Stimulated activated CD8-positive, alpha-beta memory T cell treated with anti-CD3 and anti-CD28 coated beads, Interleukin-7, amount 100 ng/mL, for 24 hours (primary cell): Measurements from ENCODE around the gene MDFI.
"Not testable (repeated sequence)": the region's sequence is repeated elsewhere in the genome, so short reads cannot be mapped to it uniquely, and the experiment has no call there.

Experiments
- DNase-seq: peaks from one replicate; pipeline ENCODE4 v3.0.0-alpha.2; 2020; ENCODE audit warnings: low read depth

MDFI gene

DNA sequence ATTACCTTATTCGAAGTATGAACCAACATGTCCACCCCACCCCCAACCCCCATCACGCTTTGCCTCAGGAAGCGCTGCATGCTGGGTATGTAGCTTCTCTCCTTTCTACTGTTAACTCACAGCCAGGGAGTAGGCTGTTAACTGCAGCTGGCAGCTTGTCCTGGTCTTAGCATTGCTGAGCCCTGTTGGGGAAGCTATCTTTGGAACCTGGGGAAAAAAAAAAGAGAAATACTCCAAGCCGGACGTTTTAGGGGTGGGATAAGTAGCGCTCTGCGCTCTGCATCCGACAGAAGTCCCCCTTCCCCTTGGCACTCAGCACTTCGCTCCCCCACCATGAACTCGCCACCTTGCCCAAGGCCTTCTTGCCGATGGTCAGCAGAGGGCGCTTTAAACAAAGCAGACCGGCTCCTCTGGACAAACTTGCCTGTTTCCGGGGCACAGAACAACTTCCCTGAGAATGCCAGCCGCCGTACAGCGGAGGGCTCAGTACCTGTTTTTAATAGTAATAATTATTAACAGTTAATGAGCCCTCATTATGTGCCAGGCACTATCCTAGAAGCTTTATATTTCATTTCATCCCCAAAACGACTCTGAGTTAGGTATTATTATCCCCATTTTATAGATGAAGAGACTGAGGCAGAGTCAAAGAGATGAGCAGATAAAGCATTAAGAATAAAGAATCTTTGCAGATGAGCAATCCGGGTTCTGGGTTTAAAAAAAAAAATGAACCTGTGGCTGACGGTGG is 35.2 kb upstream of the MDFI start:
- DNase-seq = peak; percentile 32

DNA sequence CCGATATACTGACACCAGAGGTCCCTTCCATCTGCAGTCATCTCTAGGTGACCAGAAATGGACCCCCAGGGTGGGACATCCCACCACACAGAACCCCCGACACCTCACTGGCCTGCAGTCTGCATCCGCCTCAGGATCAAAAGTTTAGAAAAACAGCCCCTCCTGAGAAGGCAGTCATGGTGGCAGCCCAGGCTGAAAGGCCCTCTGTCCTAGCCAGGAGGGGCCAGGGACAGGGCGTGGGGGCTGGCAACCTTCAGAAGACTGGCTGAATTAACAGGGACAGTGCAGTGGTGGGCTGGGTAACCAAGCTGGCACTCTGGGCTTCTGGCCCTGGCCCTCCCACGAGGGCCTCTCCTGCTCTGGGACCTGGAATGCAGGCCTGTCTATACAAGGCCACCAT is 34.3 kb upstream of the MDFI start:
- no peak for DNase-seq

DNA sequence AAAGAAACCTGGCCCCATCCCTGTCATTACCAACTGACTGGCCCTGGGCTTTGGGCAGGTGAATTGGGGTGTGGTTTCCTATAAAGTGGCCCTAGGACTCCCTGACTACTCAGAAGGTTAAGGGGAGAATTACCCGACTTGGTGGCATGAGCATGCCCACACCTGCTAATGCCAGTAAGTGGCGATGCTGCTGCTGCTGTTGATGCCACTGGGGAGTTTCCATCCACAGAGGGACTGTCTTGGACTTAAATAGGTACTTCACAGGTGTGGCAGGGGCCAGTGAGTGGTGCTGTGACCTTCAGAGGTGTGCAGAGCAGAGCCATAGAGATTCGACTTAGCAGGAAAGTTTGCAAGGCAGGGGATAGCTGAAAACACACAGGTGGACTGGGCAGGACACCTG is 32.6 kb upstream of the MDFI start:
- no peak for DNase-seq

DNA sequence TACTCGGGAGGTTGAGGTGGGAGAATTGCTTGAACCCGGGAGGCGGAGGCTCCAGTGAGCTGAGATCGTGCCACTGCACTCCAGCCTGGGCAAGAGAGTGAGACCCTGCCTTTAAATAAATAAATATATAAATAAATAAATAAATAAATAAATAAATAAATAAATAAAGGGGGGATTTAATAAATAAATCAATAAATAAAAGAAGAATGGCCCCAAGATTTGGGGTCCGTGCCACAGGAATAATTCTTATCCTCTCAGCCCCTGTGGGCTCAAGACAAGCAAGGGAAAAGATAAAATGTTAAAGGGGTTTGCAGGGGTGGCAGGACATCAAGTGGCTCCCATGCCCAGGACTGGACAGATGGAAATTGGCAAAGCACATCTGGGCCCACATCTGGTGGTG is 31.2 kb upstream of the MDFI start:
- no peak for DNase-seq

DNA sequence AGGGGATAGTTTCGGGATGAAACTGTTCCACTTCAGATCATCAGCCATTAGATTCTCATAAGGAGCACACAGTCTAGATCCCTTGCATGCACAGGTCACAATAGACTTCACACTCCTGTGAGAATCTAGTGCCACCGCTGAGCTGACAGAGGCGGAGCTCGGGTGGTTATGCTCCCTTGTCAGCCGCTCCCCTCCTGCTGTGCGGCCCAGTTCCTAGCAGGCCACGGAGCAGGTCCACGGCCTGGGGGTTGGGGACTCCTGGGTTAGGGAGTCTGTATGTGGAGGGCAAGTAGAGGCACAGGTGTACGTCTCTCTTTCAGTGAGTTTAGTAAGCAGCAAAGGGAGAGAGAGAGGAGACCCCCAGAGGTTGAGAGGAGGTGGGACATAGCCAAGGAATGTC is 30.5 kb upstream of the MDFI start:
- DNase-seq = no peak

DNA sequence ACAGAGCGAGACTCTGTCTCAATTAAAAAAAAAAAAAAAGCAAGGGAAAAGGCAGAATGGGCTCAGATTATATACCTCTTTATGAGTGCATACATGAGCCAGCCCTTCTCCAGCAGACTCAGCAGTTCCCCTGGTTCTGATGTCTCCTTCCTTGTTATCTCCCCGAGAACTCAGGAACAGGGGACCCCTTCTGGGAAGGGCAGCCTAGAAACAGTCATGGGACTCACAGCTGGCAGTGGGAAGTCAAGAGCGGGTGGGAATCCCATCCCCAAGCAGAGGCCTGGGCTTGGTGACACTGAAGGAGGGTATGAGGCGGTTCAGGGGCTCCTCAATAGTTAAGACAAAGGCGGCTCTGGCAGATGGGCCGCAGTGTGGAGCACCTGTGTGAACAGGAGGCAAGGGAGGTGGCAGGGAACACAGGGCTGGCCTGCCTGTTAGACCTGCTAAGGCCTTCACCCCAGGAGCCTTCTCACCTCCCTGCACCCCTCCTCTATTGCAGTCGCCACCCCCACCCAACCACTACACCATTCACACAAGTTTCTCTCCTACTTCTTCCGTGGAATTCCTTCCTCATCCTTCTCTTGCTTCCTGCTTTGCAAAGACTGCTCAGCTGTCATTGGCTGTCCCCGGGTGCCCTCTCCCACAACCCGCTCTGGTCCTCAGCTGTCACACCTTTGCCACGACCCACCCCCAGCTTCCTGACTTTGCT is 29.7 kb upstream of the MDFI start:
- DNase-seq = no peak

DNA sequence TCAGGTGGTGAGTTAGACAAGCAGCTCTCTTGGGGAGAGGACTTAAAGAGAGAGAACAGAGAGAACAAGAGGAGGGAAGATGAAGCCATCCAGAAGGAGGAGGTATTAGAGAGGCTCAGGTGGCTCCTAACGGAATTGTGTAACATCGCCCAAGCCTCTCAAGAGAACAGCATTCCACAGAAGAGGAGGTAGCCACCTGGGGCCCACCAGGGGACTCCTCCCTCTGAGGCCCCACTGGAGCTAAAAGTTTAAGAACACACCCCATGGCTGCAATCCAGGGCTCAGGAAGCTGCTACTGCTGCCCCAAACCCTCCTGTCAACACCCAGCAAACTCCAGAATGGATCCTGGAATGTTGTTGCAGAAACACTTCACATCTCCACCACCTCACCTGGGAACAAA is 23.6 kb upstream of the MDFI start:
- DNase-seq = no peak

DNA sequence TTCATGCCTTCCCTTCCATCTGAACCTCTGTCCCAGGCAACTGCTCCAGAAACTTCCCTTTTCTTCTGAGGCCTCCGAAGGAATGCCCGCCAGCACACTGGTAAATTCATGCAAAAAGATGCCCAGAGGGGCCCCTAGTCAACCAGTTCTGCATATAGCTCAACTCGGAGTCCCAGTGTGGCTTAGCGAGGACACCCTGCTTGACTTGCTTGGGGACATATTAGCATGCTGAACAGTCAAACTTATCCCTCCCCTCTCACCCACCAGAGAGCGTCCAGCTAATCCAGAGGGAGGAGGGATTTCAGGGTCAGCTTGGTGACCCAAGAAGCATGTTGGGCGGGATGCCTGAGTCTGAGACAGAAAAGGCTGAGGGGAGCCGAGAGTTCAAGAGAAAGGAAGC is 23.0 kb upstream of the MDFI start:
- DNase-seq = no peak

DNA sequence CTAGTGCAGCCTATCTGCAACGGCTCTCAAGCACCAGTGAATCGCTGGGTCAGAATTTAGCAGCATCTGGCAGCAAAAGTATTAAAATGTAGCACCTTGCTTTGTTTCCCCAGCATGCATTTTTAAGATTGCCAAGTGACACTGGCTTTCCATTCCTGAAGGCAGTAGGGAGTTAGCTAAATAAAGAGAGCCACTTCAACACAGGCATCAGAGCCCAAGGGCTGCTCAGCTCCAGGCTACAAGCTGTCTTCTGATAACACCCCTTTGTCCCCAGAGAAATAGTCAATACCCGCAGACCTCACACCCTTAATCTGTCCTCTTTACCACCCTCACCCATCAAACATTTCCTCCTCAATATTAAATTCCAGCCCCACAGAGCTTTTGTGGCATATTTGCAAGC is 19.7 kb upstream of the MDFI start:
- no peak for DNase-seq

DNA sequence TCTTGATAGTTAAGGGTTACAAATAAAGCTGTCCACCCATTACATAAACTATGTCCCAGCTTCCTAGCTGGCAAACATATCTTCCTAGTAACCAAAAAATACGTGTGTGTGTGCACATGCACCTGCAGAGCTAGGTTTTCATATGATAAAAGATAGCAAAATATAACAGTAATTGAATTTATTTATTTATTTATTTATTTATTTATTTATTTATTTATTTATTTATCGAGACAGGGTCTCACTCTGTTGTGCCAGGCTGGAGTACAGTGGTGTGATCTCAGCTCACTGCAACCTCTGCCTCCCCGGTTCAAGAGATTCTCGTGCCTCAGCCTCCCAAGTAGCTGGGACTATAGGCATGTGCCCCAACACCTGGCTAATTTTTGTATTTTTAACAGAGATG is 19.1 kb upstream of the MDFI start:
- not testable (repeated sequence) for DNase-seq

DNA sequence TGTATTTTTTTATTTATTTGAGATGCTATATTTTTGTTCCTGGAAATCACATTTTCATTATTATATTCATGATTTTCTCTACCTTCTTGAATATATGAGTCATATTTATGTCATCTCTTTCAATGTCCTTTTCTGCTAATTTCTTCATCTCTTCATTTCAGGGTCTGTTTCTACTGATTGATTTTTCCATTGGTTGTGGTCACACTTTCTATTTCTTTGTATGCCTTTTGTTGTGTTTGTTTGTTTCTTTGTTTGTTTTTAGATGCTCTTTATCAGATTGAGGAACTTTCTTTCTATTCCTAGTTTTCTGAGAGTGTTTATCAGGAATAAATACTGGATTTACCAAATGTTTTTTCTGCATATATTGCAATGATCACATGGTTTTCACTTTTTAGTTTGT is 16.9 kb upstream of the MDFI start:
- DNase-seq = no peak

DNA sequence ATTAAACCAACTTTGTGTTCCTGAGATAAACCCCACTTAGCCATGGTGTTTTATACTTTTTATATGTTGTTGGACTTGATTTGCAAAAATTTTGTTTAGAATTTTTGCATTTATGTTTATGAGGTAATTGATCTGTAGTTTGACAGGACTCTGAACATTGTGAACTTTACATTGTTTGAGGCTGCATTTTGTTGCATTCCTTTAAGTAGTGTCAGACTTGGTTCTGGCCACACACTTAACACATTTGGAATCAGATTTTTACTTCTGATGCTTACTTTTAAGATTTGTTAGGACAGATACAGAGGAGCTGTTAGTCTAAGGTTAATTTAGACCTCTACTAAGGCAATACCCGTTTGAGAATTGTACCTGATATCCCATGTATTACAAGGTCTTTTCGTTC is 16.5 kb upstream of the MDFI start:
- no peak for DNase-seq

DNA sequence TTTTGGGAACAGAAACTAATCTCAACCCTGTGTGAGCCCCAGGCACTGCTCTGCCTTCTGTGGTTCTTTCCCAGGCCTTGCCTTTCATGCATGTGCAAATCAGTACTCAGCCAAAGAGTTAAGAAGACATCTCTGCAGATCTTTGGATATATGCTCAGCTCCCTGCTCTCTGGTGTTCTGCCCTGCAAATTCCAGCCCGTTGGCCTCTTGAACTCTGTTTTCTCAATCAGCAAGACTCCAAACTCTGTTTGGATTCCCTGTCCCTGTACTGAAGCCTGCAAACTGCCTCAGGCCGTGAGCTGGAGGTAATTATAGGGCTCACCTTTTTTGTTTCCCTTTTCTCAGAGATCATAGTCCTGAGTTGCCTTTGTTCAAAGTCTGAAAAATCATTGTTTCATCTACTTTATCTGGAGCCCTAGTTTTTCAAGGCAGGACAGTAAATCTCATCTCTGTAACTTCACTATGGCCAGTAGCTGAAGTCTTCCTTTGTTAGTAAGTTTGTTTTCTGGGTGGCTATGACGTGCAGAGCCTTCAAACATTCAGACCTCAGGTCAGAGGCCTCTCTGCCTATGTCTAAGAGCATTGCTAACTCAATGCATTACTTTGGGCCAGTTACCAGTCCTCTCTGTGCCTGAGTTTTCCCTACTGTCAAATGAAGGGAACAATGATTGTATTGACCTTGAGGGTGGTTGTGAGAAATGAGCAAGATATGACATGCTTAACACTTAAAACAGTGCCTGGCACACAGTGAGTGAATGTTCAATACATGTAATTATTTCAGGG is 15.9 kb upstream of the MDFI start:
- DNase-seq = no peak

DNA sequence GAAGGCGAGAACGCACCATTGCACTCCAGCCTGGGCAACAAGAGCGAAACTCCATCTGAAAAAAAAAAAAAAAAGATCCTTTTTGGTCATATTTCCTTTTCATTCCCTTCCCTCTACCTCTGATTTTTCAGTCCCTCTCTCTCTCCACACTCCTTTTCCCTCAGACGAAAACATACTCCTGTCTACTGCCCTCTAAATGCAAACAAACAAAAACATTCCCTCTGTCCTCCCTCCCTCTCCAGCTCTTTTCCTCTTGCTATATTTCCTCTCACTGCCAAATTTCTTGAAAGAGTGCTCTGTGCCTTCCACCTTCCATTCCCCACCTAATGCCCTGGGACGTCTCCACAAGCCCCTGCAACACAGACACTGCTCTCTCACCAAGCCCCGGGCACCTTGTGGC is 14.9 kb upstream of the MDFI start:
- DNase-seq = no peak

DNA sequence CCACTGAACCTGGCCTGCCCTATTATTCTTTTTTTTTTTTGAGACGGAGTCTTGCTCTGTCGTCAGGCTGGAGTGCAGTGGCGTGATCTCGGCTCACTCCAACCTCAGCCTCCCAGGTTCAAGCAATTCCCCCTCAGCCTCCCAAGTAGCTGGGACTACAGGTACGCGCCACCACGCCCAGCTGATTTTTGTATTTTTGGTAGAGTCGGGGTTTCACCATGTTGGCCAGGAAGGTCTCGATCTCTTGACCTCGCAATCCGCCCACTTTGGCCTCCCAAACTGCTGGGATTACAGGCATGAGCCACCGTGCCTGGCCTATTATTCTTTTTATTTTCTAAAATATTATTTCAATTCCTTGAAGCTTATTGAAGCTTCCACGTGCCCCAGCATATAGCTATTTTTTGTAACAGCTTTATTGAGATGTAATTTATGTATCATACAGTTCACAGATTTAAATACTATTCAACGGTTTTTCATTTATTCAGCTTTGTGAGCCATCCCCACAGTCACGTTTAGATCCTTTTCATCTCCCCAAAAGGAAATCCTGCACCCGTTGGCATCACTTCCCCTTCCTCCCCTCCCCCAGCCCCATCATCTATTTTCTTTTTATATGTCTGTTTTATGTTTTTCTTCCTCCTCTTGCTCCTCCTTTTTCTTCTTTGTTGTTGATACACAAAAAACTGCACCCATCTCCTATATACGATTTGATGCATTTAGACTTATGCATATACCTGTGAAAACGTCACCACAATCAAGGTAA is 13.5 kb upstream of the MDFI start:
- DNase-seq = no peak

DNA sequence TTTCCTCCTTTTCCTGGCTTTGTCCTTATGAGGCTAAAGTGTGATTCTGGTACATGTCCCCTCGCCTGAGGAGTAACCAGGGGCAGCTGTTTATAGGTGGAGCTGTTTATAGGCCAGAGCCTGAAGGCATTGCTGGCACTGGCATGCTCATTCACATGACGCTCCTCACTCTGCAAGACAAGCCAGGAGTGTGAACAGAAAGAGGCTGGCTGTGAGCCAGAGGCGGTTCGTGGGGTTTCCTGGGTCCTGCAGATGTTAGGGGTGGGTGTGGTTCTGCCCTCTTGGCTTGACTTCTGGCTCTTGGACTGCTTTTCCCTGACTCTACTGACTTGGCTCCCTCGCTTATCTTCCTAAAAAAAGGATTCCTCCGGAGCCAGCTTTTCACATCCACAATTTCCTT is 12.8 kb upstream of the MDFI start:
- DNase-seq = no peak

DNA sequence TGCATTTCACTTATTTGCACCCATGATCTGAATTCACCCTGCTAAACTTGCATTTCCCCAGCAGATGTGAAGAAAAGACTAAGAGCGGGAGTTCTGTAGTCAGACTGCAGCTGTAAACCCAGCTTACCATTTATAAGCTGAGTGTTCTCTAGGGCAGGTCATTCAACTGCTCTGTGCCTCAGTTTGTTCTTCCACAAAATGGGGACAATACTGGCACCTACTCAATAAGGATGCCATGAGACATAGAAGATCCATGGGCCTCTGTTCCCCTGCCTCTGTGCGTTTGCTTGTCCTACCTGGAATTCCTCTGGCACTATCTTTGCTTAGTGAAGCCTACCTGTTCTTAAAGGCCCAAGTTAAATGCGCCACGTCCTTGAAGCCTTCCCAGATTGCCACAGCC is 12.2 kb upstream of the MDFI start:
- no peak for DNase-seq

DNA sequence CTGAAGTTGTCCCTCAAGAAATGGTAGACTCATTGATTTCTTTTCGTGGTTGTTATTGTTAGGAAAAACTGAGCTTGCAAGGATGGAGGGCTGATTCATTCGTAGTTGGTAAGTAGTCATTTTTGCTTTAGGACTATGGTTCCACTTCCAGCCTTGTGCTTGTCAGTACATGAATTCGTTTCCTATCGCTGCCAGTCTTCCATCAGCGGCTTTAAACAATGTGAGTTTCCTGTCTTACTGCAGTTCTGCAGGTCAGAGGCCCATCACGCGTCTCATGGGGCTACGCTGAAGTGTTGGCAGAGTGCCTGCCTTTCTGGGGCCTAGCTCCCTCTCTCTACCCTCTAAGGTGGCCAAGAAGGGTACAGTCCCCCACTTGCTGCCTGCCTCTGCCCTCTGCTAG is 11.4 kb upstream of the MDFI start:
- DNase-seq = no peak

DNA sequence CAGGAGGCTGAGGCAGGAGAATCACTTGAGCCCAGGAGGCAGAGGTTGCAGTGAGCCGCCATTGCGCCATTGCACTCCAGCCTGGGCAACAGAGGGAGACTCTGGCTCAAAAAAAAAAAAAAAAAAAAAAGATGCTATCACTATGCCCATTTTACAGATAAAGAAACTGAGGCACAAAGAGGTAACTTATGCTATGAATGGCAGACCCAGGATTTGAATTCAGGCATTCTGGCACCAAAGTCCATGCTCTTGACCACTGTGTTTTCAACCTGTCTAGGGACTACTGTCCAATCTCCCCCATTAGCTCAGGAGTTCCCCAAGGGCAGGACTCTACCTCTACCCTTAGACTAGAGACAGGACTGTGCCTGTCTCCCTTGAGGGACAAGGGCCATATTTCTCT is 9.1 kb upstream of the MDFI start:
- no peak for DNase-seq

DNA sequence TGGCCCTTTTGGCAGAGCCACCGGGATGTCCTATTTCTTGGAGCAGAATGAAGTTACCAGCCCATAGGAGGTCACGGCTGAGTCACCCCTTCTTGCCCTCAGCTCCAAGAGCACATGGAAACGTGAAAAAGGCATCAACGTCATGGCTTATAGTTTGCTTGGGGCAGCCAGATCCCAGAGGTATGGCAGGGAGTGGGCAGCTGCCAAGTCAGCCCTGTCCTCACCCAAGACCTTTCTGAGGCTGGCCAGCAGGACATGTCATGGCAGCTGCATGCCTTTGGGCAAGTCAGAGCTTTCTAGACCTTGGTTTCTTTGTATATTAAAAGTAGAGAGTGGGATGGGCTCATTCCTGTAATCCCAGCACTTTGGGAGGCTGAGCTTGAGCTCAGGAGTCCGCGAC is 8.2 kb upstream of the MDFI start:
- no peak for DNase-seq

DNA sequence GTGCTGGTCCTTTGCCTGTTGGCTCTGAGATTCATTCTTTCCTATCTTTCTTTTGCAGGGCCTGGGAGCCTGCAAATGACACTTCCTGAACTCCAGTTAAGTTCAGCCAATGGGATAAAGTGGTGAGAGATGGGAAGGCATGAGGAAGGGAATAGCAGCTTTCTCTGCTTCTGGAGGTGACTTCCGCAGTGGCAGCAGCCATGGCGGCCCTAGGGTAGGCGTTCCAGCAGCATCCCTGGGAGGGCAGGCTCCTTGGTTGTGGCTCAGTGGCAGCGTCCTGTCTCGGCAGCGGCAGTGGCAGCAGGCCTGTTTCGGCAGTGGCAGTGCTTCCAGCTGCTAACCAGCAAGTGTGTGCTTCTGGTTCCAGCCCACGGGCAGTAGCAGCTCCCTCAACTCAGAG is 7.3 kb upstream of the MDFI start:
- no peak for DNase-seq

DNA sequence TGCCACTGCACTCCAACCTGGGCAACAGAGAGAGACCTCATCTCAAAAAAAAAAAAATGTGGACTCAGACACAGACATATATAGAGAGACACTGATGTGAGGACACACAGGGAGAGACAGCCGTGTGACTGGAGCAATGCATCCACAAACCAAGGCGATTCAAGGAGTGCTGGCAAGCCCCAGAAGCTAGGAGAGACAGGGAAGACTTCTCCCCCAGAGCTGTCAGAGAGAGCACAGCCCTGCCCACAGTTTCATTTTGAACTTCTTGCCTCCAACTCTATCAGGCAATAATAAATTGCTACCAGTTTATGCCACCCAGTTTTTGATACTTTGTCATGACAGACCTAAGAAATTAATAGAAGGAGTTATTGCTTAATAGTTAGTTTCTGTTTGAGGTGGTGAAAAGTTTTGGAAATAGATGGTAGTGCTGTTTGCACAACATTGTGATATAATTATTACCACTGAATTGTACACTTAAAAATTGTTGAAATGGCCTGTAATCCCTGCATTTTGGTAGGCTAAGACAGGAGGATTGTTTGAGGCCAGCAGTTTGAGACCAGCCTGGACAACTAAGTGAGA is 5.1 kb upstream of the MDFI start:
- no peak for DNase-seq
